ENCODE results near the gene KRTAP10-3. TPM values are rescaled to one million over a fixed set of nuclear protein-coding genes. Genes with fewer than 3 reads are reported as not detected.
"Not testable (repeated sequence)": the region's sequence is repeated elsewhere in the genome, so short reads cannot be mapped to it uniquely, and the experiment has no call there.

KRTAP10-3 gene
- total RNA-seq, 1 donor from 2014 or later = not detected

DNA sequence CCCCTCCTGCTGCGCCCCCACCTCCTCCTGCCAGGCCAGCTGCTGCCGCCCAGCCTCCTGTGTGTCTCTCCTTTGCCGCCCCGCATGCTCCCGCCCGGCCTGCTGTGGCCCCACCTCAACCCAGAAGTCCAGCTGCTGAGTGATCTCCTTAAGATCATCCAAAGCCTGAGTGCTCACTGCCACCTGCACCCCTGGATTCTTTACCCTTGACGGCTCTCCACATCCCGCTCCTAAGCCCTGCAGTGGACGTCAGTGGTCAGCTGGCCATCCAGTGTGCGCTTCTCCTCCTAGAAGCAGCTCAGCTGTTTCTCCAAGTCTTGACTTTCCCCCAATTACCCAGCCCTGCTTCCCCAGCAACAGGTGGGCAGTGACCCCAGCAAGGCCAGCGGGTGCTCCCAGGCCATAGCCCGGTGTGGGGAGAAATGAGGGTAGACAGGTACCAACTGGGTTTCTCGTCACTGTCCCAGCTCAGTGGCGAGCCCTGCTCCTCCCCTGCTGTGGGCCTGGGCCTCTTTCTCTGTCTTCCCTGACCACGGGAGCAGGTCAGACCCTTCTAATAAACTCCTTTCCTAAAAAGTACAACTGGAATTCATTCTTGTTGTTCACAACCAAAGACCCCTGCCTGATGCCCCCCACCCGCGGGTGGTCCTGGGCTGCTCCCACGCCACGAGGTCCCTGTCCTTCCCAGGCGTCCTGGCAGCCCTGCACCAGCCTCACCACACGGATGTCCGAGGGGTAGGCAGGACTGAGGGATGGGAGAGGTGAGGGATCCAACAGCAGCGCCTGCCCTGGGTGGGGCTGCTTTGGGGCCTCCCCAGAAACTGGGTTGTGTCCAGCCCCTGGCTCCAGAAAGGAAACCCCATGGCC lies 43.2 kb upstream of the KRTAP10-3 start:
- intact Hi-C loops (cut with micrococcal nuclease) = no loop called here
- TF ChIP-seq, protein P1, sequence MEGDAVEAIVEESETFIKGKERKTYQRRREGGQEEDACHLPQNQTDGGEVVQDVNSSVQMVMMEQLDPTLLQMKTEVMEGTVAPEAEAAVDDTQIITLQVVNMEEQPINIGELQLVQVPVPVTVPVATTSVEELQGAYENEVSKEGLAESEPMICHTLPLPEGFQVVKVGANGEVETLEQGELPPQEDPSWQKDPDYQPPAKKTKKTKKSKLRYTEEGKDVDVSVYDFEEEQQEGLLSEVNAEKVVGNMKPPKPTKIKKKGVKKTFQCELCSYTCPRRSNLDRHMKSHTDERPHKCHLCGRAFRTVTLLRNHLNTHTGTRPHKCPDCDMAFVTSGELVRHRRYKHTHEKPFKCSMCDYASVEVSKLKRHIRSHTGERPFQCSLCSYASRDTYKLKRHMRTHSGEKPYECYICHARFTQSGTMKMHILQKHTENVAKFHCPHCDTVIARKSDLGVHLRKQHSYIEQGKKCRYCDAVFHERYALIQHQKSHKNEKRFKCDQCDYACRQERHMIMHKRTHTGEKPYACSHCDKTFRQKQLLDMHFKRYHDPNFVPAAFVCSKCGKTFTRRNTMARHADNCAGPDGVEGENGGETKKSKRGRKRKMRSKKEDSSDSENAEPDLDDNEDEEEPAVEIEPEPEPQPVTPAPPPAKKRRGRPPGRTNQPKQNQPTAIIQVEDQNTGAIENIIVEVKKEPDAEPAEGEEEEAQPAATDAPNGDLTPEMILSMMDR (IDR thresholded peaks at IDR 0.05; ENCODE audit: borderline replicate concordance) = no peak
- Histone ChIP-seq H3K36me3 (no peaks in the 10 kb centered on the region), H3K4me1 (no peaks in the 10 kb centered on the region), H3K4me3 (no peak overlapping the region), H3K9me3 (replicated peaks) (peaks cover 15% of the 10 kb centered on the region), H3K27ac (replicated peaks) (no peak overlapping the region), H3K27me3 (ENCODE audit: low read depth) (peaks cover 56% of the 10 kb centered on the region)
- DNase-seq = no peak

DNA sequence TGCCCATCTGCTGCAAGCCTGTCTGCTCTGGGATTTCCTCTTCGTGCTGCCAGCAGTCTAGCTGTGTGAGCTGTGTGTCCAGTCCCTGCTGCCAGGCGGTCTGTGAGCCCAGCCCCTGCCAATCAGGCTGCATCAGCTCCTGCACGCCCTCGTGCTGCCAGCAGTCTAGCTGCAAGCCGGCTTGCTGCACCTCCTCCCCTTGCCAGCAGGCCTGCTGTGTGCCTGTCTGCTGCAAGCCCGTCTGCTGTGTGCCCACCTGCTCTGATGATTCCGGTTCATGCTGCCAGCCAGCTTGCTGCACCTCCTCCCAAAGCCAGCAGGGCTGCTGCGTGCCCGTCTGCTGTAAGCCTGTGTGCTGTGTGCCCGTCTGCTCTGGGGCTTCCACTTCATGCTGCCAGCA lies 42.5 kb upstream of the KRTAP10-3 start:
- Histone ChIP-seq H3K27me3 (ENCODE audit: low read depth) (peaks cover 59% of the 10 kb centered on the region), H3K9me3 (replicated peaks) (peaks cover 10% of the 10 kb centered on the region)
- intact Hi-C loops (cut with micrococcal nuclease); DNase-seq; H3K4me1 ChIP-seq; H3K4me3 ChIP-seq; H3K36me3 ChIP-seq; H3K27ac ChIP-seq (replicated peaks): not testable (repeated sequence)

DNA sequence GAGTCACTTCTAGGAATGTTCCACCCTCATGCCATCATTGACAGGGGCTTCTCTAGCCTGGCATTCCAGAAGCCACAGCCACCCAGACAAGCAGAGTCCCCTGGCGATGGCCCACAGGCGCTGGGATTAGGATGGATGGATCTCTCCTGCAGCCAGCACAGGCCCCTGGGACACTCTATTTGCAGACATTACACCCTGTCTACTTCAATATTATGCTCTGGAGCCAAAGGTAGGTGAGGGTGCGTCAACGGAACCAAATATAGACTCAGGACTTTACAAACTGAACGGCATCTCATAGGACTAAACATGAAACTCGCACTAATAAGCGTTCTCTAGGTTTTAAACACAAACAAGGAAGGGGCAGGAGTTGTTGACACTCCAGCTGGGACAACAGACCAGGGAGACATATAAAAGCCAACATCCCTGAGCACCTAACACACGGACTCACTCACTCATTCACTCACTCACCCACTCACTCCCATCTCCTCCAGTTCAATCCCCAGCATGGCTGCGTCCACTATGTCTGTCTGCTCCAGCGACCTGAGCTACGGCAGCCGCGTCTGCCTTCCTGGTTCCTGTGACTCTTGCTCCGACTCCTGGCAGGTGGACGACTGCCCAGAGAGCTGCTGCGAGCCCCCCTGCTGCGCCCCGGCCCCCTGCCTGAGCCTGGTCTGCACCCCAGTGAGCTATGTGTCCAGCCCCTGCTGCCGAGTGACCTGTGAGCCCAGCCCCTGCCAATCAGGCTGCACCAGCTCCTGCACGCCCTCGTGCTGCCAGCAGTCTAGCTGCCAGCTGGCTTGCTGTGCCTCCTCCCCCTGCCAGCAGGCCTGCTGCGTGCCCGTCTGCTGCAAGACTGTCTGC lies 41.8 kb upstream of the KRTAP10-3 start, which contains the start of gene KRTAP10-7:
KRTAP10-7 (plus strand) TSS at position 480 of the 861 bp plus-strand sequence; CDS start at position 505, 25 bp downstream.
- DNase-seq; H3K27ac ChIP-seq (replicated peaks); H3K4me1 ChIP-seq; H3K4me3 ChIP-seq; intact Hi-C loops (cut with micrococcal nuclease); H3K36me3 ChIP-seq: not testable (repeated sequence)
- Histone ChIP-seq H3K27me3 (ENCODE audit: low read depth) (peaks cover 62% of the 10 kb centered on the region), H3K9me3 (replicated peaks) (peaks cover 10% of the 10 kb centered on the region)

DNA sequence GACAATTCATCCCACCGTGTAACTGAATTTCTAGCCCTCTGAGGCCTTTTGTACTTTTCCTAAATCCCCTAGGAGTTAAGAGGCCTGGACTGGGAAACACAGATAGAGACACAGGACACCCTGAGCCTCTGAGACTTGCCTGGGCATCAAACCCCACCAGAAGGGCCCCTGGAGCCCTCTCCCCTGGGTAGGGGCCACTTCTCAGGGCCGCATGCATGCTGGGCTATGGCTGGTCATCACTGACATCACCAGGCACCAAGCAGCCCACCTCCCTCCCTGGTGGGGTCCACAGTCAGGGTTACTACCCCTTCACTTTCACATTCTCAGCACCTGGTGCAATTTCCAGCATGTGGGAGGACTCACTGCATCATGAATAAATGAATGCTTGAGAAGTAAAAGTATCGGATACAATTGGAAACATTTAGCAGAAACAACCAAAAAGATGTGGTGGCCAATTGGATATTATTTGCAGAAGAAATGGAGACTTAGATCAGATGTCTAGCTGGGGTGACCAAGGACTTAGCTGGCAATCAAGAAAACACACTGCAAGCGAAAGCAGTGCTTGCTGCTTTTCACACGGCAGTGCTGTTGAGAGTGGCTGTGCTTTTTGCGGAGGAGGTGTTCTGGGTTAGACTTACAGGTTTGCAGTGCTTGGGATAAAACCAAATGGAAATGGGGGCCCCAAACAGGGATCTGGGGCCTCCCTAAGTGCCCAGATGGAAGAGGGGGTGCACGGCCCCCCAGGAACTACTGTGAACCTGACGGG lies 40.9 kb upstream of the KRTAP10-3 start:
- Histone ChIP-seq H3K9me3 (replicated peaks) (peaks cover 10% of the 10 kb centered on the region), H3K36me3 (no peaks in the 10 kb centered on the region), H3K27me3 (ENCODE audit: low read depth) (peaks cover 64% of the 10 kb centered on the region), H3K27ac (replicated peaks) (no peak overlapping the region), H3K4me3 (no peak overlapping the region), H3K4me1 (no peaks in the 10 kb centered on the region)
- TF ChIP-seq, protein P1 (IDR thresholded peaks at IDR 0.05; ENCODE audit: borderline replicate concordance) = no peak
- intact Hi-C loops (cut with micrococcal nuclease) = no loop called here
- DNase-seq = no peak

DNA sequence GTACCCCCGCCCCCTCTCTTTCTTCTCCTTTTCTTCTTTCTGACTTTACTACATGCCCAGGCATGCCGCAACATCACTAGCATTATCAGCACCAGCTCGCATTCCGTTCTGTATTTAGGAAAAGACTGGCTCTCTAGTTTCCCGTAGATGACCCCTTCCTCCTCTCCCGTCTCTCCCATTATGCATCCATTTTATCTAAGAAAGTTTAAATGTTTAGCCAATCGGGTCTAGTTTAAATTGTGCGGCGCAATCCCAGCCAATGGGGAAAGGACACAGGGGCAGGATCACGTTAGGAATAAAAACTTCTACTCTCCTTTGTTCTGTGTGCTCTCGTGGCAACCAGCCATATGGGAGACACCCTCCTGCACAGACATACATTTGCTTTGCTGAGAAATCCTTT lies 39.5 kb upstream of the KRTAP10-3 start:
- Histone ChIP-seq H3K4me3 (no peak overlapping the region), H3K4me1 (peaks cover 4% of the 10 kb centered on the region), H3K27ac (replicated peaks) (no peak overlapping the region), H3K27me3 (ENCODE audit: low read depth) (peaks cover 50% of the 10 kb centered on the region), H3K36me3 (no peaks in the 10 kb centered on the region), H3K9me3 (replicated peaks) (peaks cover 10% of the 10 kb centered on the region)
- DNase-seq = no peak
- TF ChIP-seq, protein P1 (IDR thresholded peaks at IDR 0.05; ENCODE audit: borderline replicate concordance) = no peak
- intact Hi-C loops (cut with micrococcal nuclease) = no loop called here

All from left ventricle myocardium inferior (tissue), 1 donor.